HepG2 (cell line): ENCODE data around the gene ECSIT. TPM values are rescaled to one million over a fixed set of nuclear protein-coding genes. Genes with fewer than 3 reads are reported as not detected.

Source experiments
- AKNA ChIP-seq: sonication (generic); formaldehyde crosslinking; IDR thresholded peaks from 2 replicates; pipeline ENCODE4 v1.4.0; 2020; ENCODE audit warnings: missing genetic modification reagents, borderline replicate concordance
- BRCA1 ChIP-seq: sonication (generic); formaldehyde crosslinking; IDR thresholded peaks from 2 replicates; pipeline ENCODE4 v1.4.0; 2020; ENCODE audit warnings: missing genetic modification reagents
- KLF13 ChIP-seq: sonication (generic); formaldehyde crosslinking; IDR thresholded peaks from 2 replicates; pipeline ENCODE4 v1.4.0; 2020; ENCODE audit warnings: mild to moderate bottlenecking, missing genetic modification reagents
- NFATC3 ChIP-seq: sonication (generic); formaldehyde crosslinking; IDR thresholded peaks from 2 replicates; pipeline ENCODE4 v1.5.1; 2020; ENCODE audit warnings: mild to moderate bottlenecking, missing genetic modification reagents
- PLRG1 ChIP-seq: fragments of 450-650 bp; conservative IDR thresholded peaks from 2 replicates; pipeline ENCODE4 v1.6.1; 2016
- REST ChIP-seq, 2 experiments: IDR thresholded peaks; 2 replicates each; pipeline ENCODE4 v1.6.1; 2011 to 2012; ENCODE audit warnings: low read length in 2 of 2, borderline replicate concordance in 1 of 2, low read depth in 1 of 2, mild to moderate bottlenecking in 1 of 2, moderate library complexity in 1 of 2
- TFE3 ChIP-seq: IDR thresholded peaks from 2 replicates; pipeline ENCODE4 v1.6.1; 2016
- ZBTB21 ChIP-seq: sonication (generic); formaldehyde crosslinking; IDR thresholded peaks from 2 replicates; pipeline ENCODE4 v1.4.0; 2020; ENCODE audit warnings: missing genetic modification reagents
- ZIK1 ChIP-seq: sonication (generic); formaldehyde crosslinking; IDR thresholded peaks from 2 replicates; pipeline ENCODE4 v1.5.0; 2020; ENCODE audit warnings: mild to moderate bottlenecking, low read depth, missing genetic modification reagents, borderline replicate concordance
- ZNF646 ChIP-seq: sonication (generic); formaldehyde crosslinking; IDR thresholded peaks from 2 replicates; pipeline ENCODE4 v1.9.0; 2021; ENCODE audit warnings: mild to moderate bottlenecking, missing genetic modification reagents
- ZNF781 ChIP-seq: sonication (generic); formaldehyde crosslinking; IDR thresholded peaks from 2 replicates; pipeline ENCODE4 v1.5.1; 2020; ENCODE audit warnings: borderline replicate concordance, mild to moderate bottlenecking, missing genetic modification reagents; ENCODE audit errors: not compliant biosample characterization
- polyA plus RNA-seq, 8 experiments: library from polyadenylated mRNA; depleted of rRNA in 3 of 8; stranded (reverse) in 7 of 8; unstranded in 1 of 8; fragments of >200 nt; fragmentation: Illumina TruSeq in 4 of 8; extraction: Trizol in 4 of 8; gene quantifications; 2 replicates each; pipeline versions ENCODE4 v1.2.1 to v1.2.3, GENCODE V29; 2011 to 2016; ENCODE audit warnings: low read depth in 4 of 8, missing spikeins in 1 of 8, mixed read lengths in 1 of 8; ENCODE audit not compliant: insufficient read depth in 1 of 8
- total RNA-seq, 5 experiments: library from RNA; depleted of rRNA; stranded (reverse); fragments of >200 nt; fragmentation: Illumina TruSeq; extraction: Trizol; gene quantifications; 2 replicates each; pipeline ENCODE4 v1.2.3, GENCODE V29; 2016; ENCODE audit warnings: low read depth in 1 of 5

The ECSIT gene
- total and polyA plus RNA-seq, 2 of the 13 experiments (the other 11 are each of a cell fraction or from before 2014, with no cell fraction given): 36.4 to 62.3 TPM

- no peak for TF ChIP-seq ZBTB21
- no peak for TF ChIP-seq ZIK1 (CRISPR knock-in tag)
- no peak for TF ChIP-seq BRCA1 (CRISPR knock-in tag)
- no peak for TF ChIP-seq ZNF646
- TF ChIP-seq ZNF781 (CRISPR knock-in tag): no peak
- TF ChIP-seq TFE3 (CRISPR knock-in tag): peak; percentile 65
- TF ChIP-seq KLF13 (CRISPR knock-in tag): no peak
- peak; percentile 30; the same call in 1 of the 2 replicates for TF ChIP-seq AKNA (CRISPR knock-in tag)
- TF ChIP-seq NFATC3 (CRISPR knock-in tag): no peak
- TF ChIP-seq PLRG1: no peak
- TF ChIP-seq REST (IDR thresholded peaks at IDR 0.05; ENCODE audit: borderline replicate concordance in 1 of 2, low read depth in 1 of 2, low read length in 2 of 2): no peak
Observed at GRCh38 chr19:11530432-11530831, 1.5 kb upstream of the ECSIT start (continued).
